Measurements from ENCODE around the gene HECTD4. TPM values are rescaled to one million over a fixed set of nuclear protein-coding genes. Genes with fewer than 3 reads are reported as not detected.

Gene HECTD4
- total RNA-seq, 1 donor from 2014 or later, result 63.3 TPM

DNA sequence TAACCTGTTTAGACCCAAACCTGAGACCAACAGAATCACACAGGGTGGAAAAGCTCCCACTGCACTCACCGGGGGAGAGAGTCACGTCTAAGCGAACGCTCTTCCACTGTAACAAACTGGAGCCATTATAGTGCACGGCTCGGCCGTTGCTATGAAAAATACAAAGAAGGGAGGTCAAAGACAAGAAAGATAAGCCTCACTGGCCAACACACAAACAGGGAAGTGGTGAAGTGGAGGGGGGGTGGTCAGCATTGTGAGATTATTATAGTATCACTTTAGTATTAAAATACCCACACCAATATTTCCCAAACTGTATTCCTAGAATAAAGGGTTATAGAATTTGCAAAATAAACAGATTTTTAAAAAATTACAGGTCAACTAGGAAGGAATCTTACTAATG is 166.0 kb downstream of the HECTD4 start:
- DNase-seq (ENCODE audit: extremely low spot score, unreplicated experiment), result no peak
- Mint-ChIP-seq H3K27me3 (ENCODE audit: unreplicated experiment) (no peaks in the 10 kb centered on the region), H3K4me3 (ENCODE audit: unreplicated experiment) (no peak overlapping the region), H3K4me1 (ENCODE audit: unreplicated experiment) (peaks cover 2% of the 10 kb centered on the region), H3K36me3 (ENCODE audit: unreplicated experiment) (peaks cover 46% of the 10 kb centered on the region), H3K9me3 (ENCODE audit: unreplicated experiment) (no peaks in the 10 kb centered on the region), H3K27ac (ENCODE audit: unreplicated experiment) (no peak overlapping the region)
- TF ChIP-seq CTCF (IDR thresholded peaks at IDR 0.05), result no peak

DNA sequence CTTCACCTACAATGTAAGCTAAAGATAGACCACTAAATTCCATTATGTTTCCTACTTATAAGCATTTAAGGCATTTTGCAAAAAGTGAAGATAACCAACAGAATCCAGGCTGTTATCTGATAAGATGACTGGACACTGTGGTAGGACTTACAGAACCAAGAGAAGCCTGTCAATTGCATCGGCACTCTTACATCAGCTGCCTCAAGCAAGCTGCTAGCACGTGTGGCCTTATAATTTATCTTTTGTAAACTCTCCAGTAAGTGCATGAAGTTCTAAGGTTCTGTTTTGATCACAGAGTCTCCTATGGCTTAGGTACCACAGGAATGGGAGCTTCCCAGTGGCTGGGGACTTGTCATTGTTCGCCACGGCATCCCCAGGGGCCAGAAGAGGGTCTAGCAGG is 168.2 kb downstream of the HECTD4 start:
- no peaks in the 10 kb centered on the region for H3K27me3 Mint-ChIP-seq (ENCODE audit: unreplicated experiment)
- no peak for TF ChIP-seq CTCF (IDR thresholded peaks at IDR 0.05)
- DNase-seq (ENCODE audit: extremely low spot score, unreplicated experiment), result no peak

DNA sequence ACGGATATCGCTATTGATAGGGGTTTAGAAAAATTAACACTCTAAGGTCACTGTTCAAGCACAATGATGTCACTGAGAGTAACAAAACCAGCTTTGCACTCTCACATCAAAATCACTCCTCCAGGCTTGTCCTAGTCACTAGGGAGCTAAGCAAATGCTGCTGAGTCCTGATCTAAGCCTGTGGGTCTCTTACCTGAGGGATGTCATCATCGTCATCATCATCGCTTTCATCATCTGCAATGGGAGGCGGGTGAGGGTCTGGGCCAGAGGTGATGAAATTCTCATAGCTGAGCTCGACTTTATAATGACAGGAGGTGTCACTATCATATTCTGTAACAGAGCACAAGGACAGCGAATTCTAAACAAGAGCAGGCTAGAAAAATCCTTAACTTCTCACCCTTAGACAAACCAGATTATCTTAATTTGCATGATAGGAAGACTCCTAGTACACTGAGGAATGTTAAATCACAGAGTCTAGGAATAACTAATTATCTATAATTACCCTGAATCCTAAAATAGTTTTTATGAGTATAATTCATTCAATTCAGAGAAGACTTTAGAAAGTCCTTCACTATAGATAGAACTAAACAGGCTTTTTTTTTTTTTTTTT is 173.8 kb downstream of the HECTD4 start:
- Mint-ChIP-seq H3K9me3 (ENCODE audit: unreplicated experiment) (no peaks in the 10 kb centered on the region), H3K4me1 (ENCODE audit: unreplicated experiment) (no peaks in the 10 kb centered on the region), H3K4me3 (ENCODE audit: unreplicated experiment) (no peak overlapping the region), H3K27me3 (ENCODE audit: unreplicated experiment) (no peaks in the 10 kb centered on the region), H3K36me3 (ENCODE audit: unreplicated experiment) (peaks cover 52% of the 10 kb centered on the region), H3K27ac (ENCODE audit: unreplicated experiment) (no peak overlapping the region)
- DNase-seq (ENCODE audit: extremely low spot score, unreplicated experiment), result no peak
- no peak for TF ChIP-seq CTCF (IDR thresholded peaks at IDR 0.05)

More for the DNA sequence above, 168.2 kb downstream of the HECTD4 start:
- H3K4me1 Mint-ChIP-seq (ENCODE audit: unreplicated experiment), result peaks cover 2% of the 10 kb centered on the region
- peaks cover 54% of the 10 kb centered on the region for H3K36me3 Mint-ChIP-seq (ENCODE audit: unreplicated experiment)
- no peaks in the 10 kb centered on the region for H3K9me3 Mint-ChIP-seq (ENCODE audit: unreplicated experiment)
- H3K4me3 Mint-ChIP-seq (ENCODE audit: unreplicated experiment), result no peak overlapping the region
- no peak overlapping the region for H3K27ac Mint-ChIP-seq (ENCODE audit: unreplicated experiment)

GRCh38 chr12:112207397-112207924 is 174.8 kb downstream of the HECTD4 start:
- Mint-ChIP-seq H3K4me3 (ENCODE audit: unreplicated experiment) (no peak overlapping the region), H3K36me3 (ENCODE audit: unreplicated experiment) (peaks cover 54% of the 10 kb centered on the region), H3K9me3 (ENCODE audit: unreplicated experiment) (no peaks in the 10 kb centered on the region), H3K4me1 (ENCODE audit: unreplicated experiment) (no peaks in the 10 kb centered on the region), H3K27ac (ENCODE audit: unreplicated experiment) (no peak overlapping the region), H3K27me3 (ENCODE audit: unreplicated experiment) (no peaks in the 10 kb centered on the region)
- no peak for TF ChIP-seq CTCF (IDR thresholded peaks at IDR 0.05)
- no peak for DNase-seq (ENCODE audit: extremely low spot score, unreplicated experiment)

DNA sequence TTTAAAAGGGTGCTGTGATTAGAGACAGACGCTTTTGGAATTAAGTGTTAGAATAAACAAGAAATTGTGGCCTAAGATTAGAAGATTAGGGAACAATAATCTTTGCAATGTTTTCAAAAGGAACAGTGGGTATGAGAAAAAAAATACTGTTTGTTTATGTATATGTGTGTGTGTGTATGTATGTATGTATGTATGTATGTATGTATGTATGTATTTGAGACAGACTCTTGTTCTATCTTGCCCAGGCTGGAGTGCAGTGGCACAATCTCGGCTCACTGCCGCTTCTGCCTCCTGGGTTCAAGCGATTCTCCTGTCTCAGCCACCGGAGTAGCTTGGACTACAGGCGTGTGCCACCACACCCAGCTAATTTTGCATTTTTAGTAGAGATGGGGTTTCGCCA is 175.3 kb downstream of the HECTD4 start:
- Mint-ChIP-seq H3K27ac (ENCODE audit: unreplicated experiment) (no peak overlapping the region), H3K36me3 (ENCODE audit: unreplicated experiment) (peaks cover 49% of the 10 kb centered on the region), H3K9me3 (ENCODE audit: unreplicated experiment) (no peaks in the 10 kb centered on the region), H3K4me3 (ENCODE audit: unreplicated experiment) (no peak overlapping the region), H3K4me1 (ENCODE audit: unreplicated experiment) (no peaks in the 10 kb centered on the region), H3K27me3 (ENCODE audit: unreplicated experiment) (no peaks in the 10 kb centered on the region)
- no peak for DNase-seq (ENCODE audit: extremely low spot score, unreplicated experiment)
- TF ChIP-seq CTCF (IDR thresholded peaks at IDR 0.05), result no peak
